Measurements from ENCODE around the gene IRX2. TPM values are rescaled to one million over a fixed set of nuclear protein-coding genes. Genes with fewer than 3 reads are reported as not detected.

The IRX2 gene
- total and polyA plus RNA-seq, 2 of the 8 experiments (the other 6 are each of a cell fraction or from before 2014, with no cell fraction given) = 23.4 to 40.4 TPM

DNA sequence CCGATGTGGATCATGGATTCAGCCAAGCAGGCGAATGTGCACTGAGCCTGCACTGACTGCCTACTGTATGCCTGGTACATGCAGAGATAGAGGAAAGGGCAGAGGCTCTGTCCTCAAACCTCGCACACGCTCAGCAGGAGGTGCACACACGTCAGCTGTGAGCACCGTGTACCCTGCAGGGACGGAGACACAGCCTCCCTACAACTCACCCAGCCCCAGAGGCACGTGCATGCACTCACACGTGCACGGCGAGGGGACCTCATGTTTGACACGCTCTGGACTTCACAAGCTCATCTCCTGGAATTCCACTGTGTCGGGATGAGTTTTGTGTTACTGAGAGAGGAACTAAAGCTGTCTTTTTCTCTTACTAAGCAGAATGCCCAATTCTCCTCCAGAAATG lies 48.4 kb downstream of the IRX2 start (continued):
- TF ChIP-seq, protein P1, sequence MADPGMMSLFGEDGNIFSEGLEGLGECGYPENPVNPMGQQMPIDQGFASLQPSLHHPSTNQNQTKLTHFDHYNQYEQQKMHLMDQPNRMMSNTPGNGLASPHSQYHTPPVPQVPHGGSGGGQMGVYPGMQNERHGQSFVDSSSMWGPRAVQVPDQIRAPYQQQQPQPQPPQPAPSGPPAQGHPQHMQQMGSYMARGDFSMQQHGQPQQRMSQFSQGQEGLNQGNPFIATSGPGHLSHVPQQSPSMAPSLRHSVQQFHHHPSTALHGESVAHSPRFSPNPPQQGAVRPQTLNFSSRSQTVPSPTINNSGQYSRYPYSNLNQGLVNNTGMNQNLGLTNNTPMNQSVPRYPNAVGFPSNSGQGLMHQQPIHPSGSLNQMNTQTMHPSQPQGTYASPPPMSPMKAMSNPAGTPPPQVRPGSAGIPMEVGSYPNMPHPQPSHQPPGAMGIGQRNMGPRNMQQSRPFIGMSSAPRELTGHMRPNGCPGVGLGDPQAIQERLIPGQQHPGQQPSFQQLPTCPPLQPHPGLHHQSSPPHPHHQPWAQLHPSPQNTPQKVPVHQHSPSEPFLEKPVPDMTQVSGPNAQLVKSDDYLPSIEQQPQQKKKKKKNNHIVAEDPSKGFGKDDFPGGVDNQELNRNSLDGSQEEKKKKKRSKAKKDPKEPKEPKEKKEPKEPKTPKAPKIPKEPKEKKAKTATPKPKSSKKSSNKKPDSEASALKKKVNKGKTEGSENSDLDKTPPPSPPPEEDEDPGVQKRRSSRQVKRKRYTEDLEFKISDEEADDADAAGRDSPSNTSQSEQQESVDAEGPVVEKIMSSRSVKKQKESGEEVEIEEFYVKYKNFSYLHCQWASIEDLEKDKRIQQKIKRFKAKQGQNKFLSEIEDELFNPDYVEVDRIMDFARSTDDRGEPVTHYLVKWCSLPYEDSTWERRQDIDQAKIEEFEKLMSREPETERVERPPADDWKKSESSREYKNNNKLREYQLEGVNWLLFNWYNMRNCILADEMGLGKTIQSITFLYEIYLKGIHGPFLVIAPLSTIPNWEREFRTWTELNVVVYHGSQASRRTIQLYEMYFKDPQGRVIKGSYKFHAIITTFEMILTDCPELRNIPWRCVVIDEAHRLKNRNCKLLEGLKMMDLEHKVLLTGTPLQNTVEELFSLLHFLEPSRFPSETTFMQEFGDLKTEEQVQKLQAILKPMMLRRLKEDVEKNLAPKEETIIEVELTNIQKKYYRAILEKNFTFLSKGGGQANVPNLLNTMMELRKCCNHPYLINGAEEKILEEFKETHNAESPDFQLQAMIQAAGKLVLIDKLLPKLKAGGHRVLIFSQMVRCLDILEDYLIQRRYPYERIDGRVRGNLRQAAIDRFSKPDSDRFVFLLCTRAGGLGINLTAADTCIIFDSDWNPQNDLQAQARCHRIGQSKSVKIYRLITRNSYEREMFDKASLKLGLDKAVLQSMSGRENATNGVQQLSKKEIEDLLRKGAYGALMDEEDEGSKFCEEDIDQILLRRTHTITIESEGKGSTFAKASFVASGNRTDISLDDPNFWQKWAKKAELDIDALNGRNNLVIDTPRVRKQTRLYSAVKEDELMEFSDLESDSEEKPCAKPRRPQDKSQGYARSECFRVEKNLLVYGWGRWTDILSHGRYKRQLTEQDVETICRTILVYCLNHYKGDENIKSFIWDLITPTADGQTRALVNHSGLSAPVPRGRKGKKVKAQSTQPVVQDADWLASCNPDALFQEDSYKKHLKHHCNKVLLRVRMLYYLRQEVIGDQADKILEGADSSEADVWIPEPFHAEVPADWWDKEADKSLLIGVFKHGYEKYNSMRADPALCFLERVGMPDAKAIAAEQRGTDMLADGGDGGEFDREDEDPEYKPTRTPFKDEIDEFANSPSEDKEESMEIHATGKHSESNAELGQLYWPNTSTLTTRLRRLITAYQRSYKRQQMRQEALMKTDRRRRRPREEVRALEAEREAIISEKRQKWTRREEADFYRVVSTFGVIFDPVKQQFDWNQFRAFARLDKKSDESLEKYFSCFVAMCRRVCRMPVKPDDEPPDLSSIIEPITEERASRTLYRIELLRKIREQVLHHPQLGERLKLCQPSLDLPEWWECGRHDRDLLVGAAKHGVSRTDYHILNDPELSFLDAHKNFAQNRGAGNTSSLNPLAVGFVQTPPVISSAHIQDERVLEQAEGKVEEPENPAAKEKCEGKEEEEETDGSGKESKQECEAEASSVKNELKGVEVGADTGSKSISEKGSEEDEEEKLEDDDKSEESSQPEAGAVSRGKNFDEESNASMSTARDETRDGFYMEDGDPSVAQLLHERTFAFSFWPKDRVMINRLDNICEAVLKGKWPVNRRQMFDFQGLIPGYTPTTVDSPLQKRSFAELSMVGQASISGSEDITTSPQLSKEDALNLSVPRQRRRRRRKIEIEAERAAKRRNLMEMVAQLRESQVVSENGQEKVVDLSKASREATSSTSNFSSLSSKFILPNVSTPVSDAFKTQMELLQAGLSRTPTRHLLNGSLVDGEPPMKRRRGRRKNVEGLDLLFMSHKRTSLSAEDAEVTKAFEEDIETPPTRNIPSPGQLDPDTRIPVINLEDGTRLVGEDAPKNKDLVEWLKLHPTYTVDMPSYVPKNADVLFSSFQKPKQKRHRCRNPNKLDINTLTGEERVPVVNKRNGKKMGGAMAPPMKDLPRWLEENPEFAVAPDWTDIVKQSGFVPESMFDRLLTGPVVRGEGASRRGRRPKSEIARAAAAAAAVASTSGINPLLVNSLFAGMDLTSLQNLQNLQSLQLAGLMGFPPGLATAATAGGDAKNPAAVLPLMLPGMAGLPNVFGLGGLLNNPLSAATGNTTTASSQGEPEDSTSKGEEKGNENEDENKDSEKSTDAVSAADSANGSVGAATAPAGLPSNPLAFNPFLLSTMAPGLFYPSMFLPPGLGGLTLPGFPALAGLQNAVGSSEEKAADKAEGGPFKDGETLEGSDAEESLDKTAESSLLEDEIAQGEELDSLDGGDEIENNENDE (IDR thresholded peaks at IDR 0.05; ENCODE audit: insufficient replicate concordance, low read length) = no peak
- TF ChIP-seq RFX5 (IDR thresholded peaks at IDR 0.05; ENCODE audit: borderline replicate concordance, low read depth, low read length) (no peak), KDM4A (IDR thresholded peaks at IDR 0.05; ENCODE audit: low read depth, low read length, severe bottlenecking) (no peak), MAFK (IDR thresholded peaks at IDR 0.05; ENCODE audit: low read depth, low read length) (no peak), EGR1 (IDR thresholded peaks at IDR 0.05; ENCODE audit: borderline replicate concordance, low read depth, low read length) (no peak)
- TF ChIP-seq, protein P2, sequence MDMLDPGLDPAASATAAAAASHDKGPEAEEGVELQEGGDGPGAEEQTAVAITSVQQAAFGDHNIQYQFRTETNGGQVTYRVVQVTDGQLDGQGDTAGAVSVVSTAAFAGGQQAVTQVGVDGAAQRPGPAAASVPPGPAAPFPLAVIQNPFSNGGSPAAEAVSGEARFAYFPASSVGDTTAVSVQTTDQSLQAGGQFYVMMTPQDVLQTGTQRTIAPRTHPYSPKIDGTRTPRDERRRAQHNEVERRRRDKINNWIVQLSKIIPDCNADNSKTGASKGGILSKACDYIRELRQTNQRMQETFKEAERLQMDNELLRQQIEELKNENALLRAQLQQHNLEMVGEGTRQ (IDR thresholded peaks at IDR 0.05; ENCODE audit: low read length) = no peak
- TF ChIP-seq, protein P3, sequence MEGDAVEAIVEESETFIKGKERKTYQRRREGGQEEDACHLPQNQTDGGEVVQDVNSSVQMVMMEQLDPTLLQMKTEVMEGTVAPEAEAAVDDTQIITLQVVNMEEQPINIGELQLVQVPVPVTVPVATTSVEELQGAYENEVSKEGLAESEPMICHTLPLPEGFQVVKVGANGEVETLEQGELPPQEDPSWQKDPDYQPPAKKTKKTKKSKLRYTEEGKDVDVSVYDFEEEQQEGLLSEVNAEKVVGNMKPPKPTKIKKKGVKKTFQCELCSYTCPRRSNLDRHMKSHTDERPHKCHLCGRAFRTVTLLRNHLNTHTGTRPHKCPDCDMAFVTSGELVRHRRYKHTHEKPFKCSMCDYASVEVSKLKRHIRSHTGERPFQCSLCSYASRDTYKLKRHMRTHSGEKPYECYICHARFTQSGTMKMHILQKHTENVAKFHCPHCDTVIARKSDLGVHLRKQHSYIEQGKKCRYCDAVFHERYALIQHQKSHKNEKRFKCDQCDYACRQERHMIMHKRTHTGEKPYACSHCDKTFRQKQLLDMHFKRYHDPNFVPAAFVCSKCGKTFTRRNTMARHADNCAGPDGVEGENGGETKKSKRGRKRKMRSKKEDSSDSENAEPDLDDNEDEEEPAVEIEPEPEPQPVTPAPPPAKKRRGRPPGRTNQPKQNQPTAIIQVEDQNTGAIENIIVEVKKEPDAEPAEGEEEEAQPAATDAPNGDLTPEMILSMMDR (IDR thresholded peaks at IDR 0.05; ENCODE audit: control extremely low read depth in 1 of 3, insufficient read depth in 1 of 3, low read depth in 1 of 3, low read length in 3 of 3) = no peak
